Measurements from ENCODE around the gene OR1E2. TPM values are rescaled to one million over a fixed set of nuclear protein-coding genes. Genes with fewer than 3 reads are reported as not detected.

The OR1E2 gene
- total RNA-seq, 1 experiment from 2014 or later: not detected

- DNase-seq (ENCODE audit: low read depth): no peak
Measured at GRCh38 chr17:3398310-3398709, 35.3 kb downstream of the OR1E2 start, which contains the start of gene OR1E1. Gene OR1E1, minus strand, starts transcription at chr17:3398410. Its CDS starts 0 bp downstream, at chr17:3398410.

GRCh38 chr17:3397801-3398200 is 35.8 kb downstream of the OR1E2 start:
- peak; percentile 7 for DNase-seq (ENCODE audit: low read depth)

- no peak for DNase-seq (ENCODE audit: low read depth)
Measured at GRCh38 chr17:3389791-3390190, 43.9 kb downstream of the OR1E2 start.

GRCh38 chr17:3385869-3386816 is 47.5 kb downstream of the OR1E2 start, which contains the start of gene OR3A2:
Gene OR3A2, minus strand, starts transcription at chr17:3386308.
- DNase-seq (ENCODE audit: low read depth): no peak

Other genes with a start within 250 kb of the OR1E2 start
- gene OR1A2, start 236.3 kb downstream of the OR1E2 start, total RNA-seq (2014; rRNA removed; shearing (Covaris generic)): not detected in 2 replicates
- gene OR1A1, start 226.2 kb downstream of the OR1E2 start, total RNA-seq (2014; rRNA removed; shearing (Covaris generic)): not detected in 2 replicates
- not detected in 2 replicates for gene OR3A1, start 135.5 kb downstream of the OR1E2 start, total RNA-seq (2014; rRNA removed; shearing (Covaris generic))
- not detected in 2 replicates for gene OR3A2, start 47.5 kb downstream of the OR1E2 start, total RNA-seq (2014; rRNA removed; shearing (Covaris generic))
- not detected in 2 replicates for gene OR1E1, start 35.4 kb downstream of the OR1E2 start, total RNA-seq (2014; rRNA removed; shearing (Covaris generic))
- gene OR3A3, start 22.5 kb downstream of the OR1E2 start, total RNA-seq (2014; rRNA removed; shearing (Covaris generic)): not detected in 2 replicates
- not detected in 2 replicates for gene SPATA22, start 38.0 kb upstream of the OR1E2 start, total RNA-seq (2014; rRNA removed; shearing (Covaris generic))
- not detected in 2 replicates for gene ASPA, start 42.2 kb upstream of the OR1E2 start, total RNA-seq (2014; rRNA removed; shearing (Covaris generic))
- gene TRPV3, start 124.0 kb upstream of the OR1E2 start, total RNA-seq (2014; rRNA removed; shearing (Covaris generic)): 0.02 and 0.07 TPM in 2 replicates
- gene TRPV1, start 175.6 kb upstream of the OR1E2 start, total RNA-seq (2014; rRNA removed; shearing (Covaris generic)): 1.2 and 1.3 TPM in 2 replicates
- 24.7 and 31.2 TPM in 2 replicates for gene SHPK, start 202.4 kb upstream of the OR1E2 start, total RNA-seq (2014; rRNA removed; shearing (Covaris generic))
- 29.4 and 30.2 TPM in 2 replicates for gene CTNS, start 202.9 kb upstream of the OR1E2 start, total RNA-seq (2014; rRNA removed; shearing (Covaris generic))
- 245 and 272 TPM in 2 replicates for gene TAX1BP3, start 234.7 kb upstream of the OR1E2 start, total RNA-seq (2014; rRNA removed; shearing (Covaris generic))
- gene EMC6, start 235.0 kb upstream of the OR1E2 start, total RNA-seq (2014; rRNA removed; shearing (Covaris generic)): 36.8 and 69.7 TPM in 2 replicates